Mucosa of stomach (tissue), 1 donor: Measurements from ENCODE around the gene OSBPL5.

ENCODE experiments used
- H3K27me3 ChIP-seq: one replicate; pipeline ENCODE4 v1.7.0; 2013; ENCODE audit warnings: mild to moderate bottlenecking, low read length; ENCODE audit not compliant: control insufficient read depth, insufficient read depth
- H3K36me3 ChIP-seq: one replicate; pipeline ENCODE4 v1.7.0; 2013; ENCODE audit warnings: low read length; ENCODE audit not compliant: control insufficient read depth, insufficient read depth
- H3K4me1 ChIP-seq: one replicate; pipeline ENCODE4 v1.7.0; 2013; ENCODE audit warnings: mild to moderate bottlenecking, low read length; ENCODE audit not compliant: control insufficient read depth, insufficient read depth
- H3K4me3 ChIP-seq: one replicate; pipeline ENCODE4 v1.7.0; 2013; ENCODE audit warnings: low read length
- H3K9ac ChIP-seq: one replicate; pipeline ENCODE4 v1.7.0; 2013; ENCODE audit warnings: mild to moderate bottlenecking, low read length, moderate library complexity
- H3K9me3 ChIP-seq: one replicate; pipeline ENCODE4 v1.7.0; 2013; ENCODE audit warnings: mild to moderate bottlenecking, low read length, moderate library complexity; ENCODE audit not compliant: control insufficient read depth
- donor health status: Pancreatic carcinoma.

The OSBPL5 gene

GRCh38 chr11:3043315-3043871, 121.7 kb downstream of the OSBPL5 start:
- Histone ChIP-seq H3K4me1 (no peaks in the 10 kb centered on the region), H3K36me3 (peaks cover 8% of the 10 kb centered on the region), H3K4me3 (no peak overlapping the region), H3K27me3 (no peaks in the 10 kb centered on the region), H3K9me3 (no peaks in the 10 kb centered on the region), H3K9ac (no peak overlapping the region)

GRCh38 chr11:3042496-3043314, 122.4 kb downstream of the OSBPL5 start:
- peaks cover 3% of the 10 kb centered on the region for H3K4me1 ChIP-seq
- peaks cover 8% of the 10 kb centered on the region for H3K36me3 ChIP-seq
- no peaks in the 10 kb centered on the region for H3K9me3 ChIP-seq
- H3K27me3 ChIP-seq, result no peaks in the 10 kb centered on the region
- H3K4me3 ChIP-seq, result no peak overlapping the region
- H3K9ac ChIP-seq, result no peak overlapping the region

GRCh38 chr11:3041699-3042441, 123.2 kb downstream of the OSBPL5 start:
- Histone ChIP-seq H3K36me3 (peaks cover 8% of the 10 kb centered on the region), H3K9me3 (no peaks in the 10 kb centered on the region), H3K27me3 (no peaks in the 10 kb centered on the region), H3K4me1 (peaks cover 11% of the 10 kb centered on the region), H3K4me3 (no peak overlapping the region), H3K9ac (no peak overlapping the region)

GRCh38 chr11:3040881-3041280, 124.2 kb downstream of the OSBPL5 start:
- H3K4me1 ChIP-seq, result peaks cover 11% of the 10 kb centered on the region
- peaks cover 14% of the 10 kb centered on the region for H3K36me3 ChIP-seq
- no peaks in the 10 kb centered on the region for H3K9me3 ChIP-seq
- no peak overlapping the region for H3K4me3 ChIP-seq
- H3K27me3 ChIP-seq, result no peaks in the 10 kb centered on the region
- no peak overlapping the region for H3K9ac ChIP-seq

GRCh38 chr11:3037945-3038271, 127.2 kb downstream of the OSBPL5 start:
- peaks cover 11% of the 10 kb centered on the region for H3K4me1 ChIP-seq
- H3K9me3 ChIP-seq, result no peaks in the 10 kb centered on the region
- H3K36me3 ChIP-seq, result peaks cover 18% of the 10 kb centered on the region
- H3K27me3 ChIP-seq, result no peaks in the 10 kb centered on the region
- H3K9ac ChIP-seq, result no peak overlapping the region
- no peak overlapping the region for H3K4me3 ChIP-seq
